HCT116 (cell line): ENCODE measurements around the gene PCDH15. TPM values are rescaled to one million over a fixed set of nuclear protein-coding genes. Genes with fewer than 3 reads are reported as not detected.

Experiments
- ATAC-seq: fragments of 200-7000 bp; cut with Tn5 transposase; 2 replicates; pipeline ENCODE4 v1.9.1; 2020; ENCODE audit warnings: mild to moderate bottlenecking, moderate library complexity
- BruUV-seq: library from RNA; stranded (reverse); fragments of 400-500 nt; replicated peaks from 2 replicates; lab custom pipeline; 2021; lab: Mats Ljungman, UMichigan
- CTCF ChIA-PET: fragments of 300-600 bp; sonication (Branson Sonifier 250); formaldehyde crosslinking; loops from one replicate; lab custom pipeline; 2021; ENCODE audit warnings: antibody characterized with exemption; lab: Charles Lee
- POLR2A ChIA-PET: fragments of 300-600, 350-600 bp; sonication (Branson Sonifier 250); formaldehyde crosslinking; loops from one replicate; lab custom pipeline; 2021; ENCODE audit warnings: antibody characterized with exemption; lab: Charles Lee
- RAD21 ChIA-PET, 2 experiments: fragments of 300-600 bp; sonication (Branson Sonifier 250); formaldehyde crosslinking; loops; one replicate each; lab custom pipeline; 2023; ENCODE audit warnings: low total read pairs in 2 of 2; ENCODE audit not compliant: uncharacterized antibody in 2 of 2, unreplicated experiment in 2 of 2, low non-redundant PET in 1 of 2; lab: Charles Lee
- DNase-seq: peaks from one replicate; pipeline ENCODE4 v3.0.0-alpha.2; 2010; ENCODE audit warnings: low read depth, low spot score
- H2AFZ ChIP-seq: fragments of 200-600 bp; shearing (Covaris generic), sonication (generic); 2 replicates; pipeline ENCODE4 v1.6.1; 2017; ENCODE audit warnings: low read depth, mixed run types, mixed read lengths, antibody characterized with exemption, low read length; ENCODE audit not compliant: poor library complexity, severe bottlenecking
- H3K27ac ChIP-seq: 2 replicates; pipeline ENCODE4 v1.5.1; 2012; ENCODE audit warnings: low read depth, low read length
- H3K27me3 ChIP-seq: fragments of 200-600 bp; sonication (generic); 2 replicates; pipeline ENCODE4 v1.6.1; 2016; ENCODE audit warnings: mixed run types, low read length, mixed read lengths; ENCODE audit not compliant: insufficient read depth
- H3K36me3 ChIP-seq, 2 experiments: fragments of 200-500 bp in 1 of 2; fragments of 200-600 bp in 1 of 2; sonication (Bioruptor generic) in 1 of 2; sonication (generic) in 1 of 2; 2 replicates each; pipeline versions ENCODE4 v1.5.1 to v1.6.1; 2014 to 2016; ENCODE audit warnings: low read length in 2 of 2, inconsistent platforms in 1 of 2, mixed read lengths in 1 of 2, mixed run types in 1 of 2; ENCODE audit not compliant: insufficient read depth in 2 of 2, control insufficient read depth in 1 of 2
- H3K4me1 ChIP-seq, 2 experiments: fragments of 200-600 bp in 1 of 2; sonication (generic) in 1 of 2; 2 replicates each; pipeline versions ENCODE4 v1.5.1 to v1.6.1; 2012 to 2017; ENCODE audit warnings: low read length in 2 of 2, inconsistent platforms in 1 of 2, mild to moderate bottlenecking in 1 of 2, mixed read lengths in 1 of 2, mixed run types in 1 of 2, moderate library complexity in 1 of 2; ENCODE audit not compliant: insufficient read depth in 2 of 2, control insufficient read depth in 1 of 2
- H3K4me2 ChIP-seq: fragments of 200-600 bp; sonication (generic); 2 replicates; pipeline ENCODE4 v1.6.1; 2017; ENCODE audit warnings: mixed run types, low read length, mixed read lengths
- H3K4me3 ChIP-seq, 2 experiments: fragments of 200-600 bp in 1 of 2; sonication (generic) in 1 of 2; replicated peaks in 1 of 2; 2 replicates each; pipeline ENCODE4 v1.5.1; 2011 to 2016; ENCODE audit warnings: low read length in 2 of 2, control low read depth in 1 of 2, low read depth in 1 of 2, mild to moderate bottlenecking in 1 of 2, mixed read lengths in 1 of 2, mixed run types in 1 of 2
- H3K79me2 ChIP-seq: fragments of 200-600 bp; sonication (generic); 2 replicates; pipeline ENCODE4 v1.6.1; 2017; ENCODE audit warnings: mild to moderate bottlenecking, mixed run types, low read length, moderate library complexity, mixed read lengths; ENCODE audit not compliant: insufficient read depth
- H3K9ac ChIP-seq: fragments of 200-600 bp; sonication (generic); 2 replicates; pipeline ENCODE4 v1.6.1; 2016; ENCODE audit warnings: low read length, mixed read lengths
- H3K9me2 ChIP-seq: fragments of 200-600 bp; sonication (generic), shearing (Covaris generic); 2 replicates; pipeline ENCODE4 v1.6.1; 2017; ENCODE audit warnings: mixed run types, mild to moderate bottlenecking, moderate library complexity; ENCODE audit not compliant: insufficient read depth
- H3K9me3 ChIP-seq, 2 experiments: fragments of 200-500 bp in 1 of 2; fragments of 200-600 bp in 1 of 2; sonication (Bioruptor generic) in 1 of 2; sonication (generic) in 1 of 2; 2 replicates each; pipeline ENCODE4 v1.6.1; 2014 to 2017; ENCODE audit warnings: low read length in 2 of 2, mixed read lengths in 2 of 2, inconsistent platforms in 1 of 2, low read depth in 1 of 2, mild to moderate bottlenecking in 1 of 2, mixed run types in 1 of 2, moderate library complexity in 1 of 2; ENCODE audit not compliant: control insufficient read depth in 1 of 2, insufficient read depth in 1 of 2
- H4K20me1 ChIP-seq: fragments of 200-600 bp; sonication (generic), shearing (Covaris generic); 2 replicates; pipeline ENCODE4 v1.6.1; 2017; ENCODE audit warnings: mixed run types, mild to moderate bottlenecking, moderate library complexity; ENCODE audit not compliant: insufficient read depth
- CBX3 ChIP-seq: IDR thresholded peaks from 2 replicates; pipeline ENCODE4 v1.6.1; 2012; ENCODE audit warnings: low read depth
- CEBPB ChIP-seq: IDR thresholded peaks from 2 replicates; pipeline ENCODE4 v1.6.1; 2012; ENCODE audit warnings: low read depth
- EZH2 ChIP-seq: fragments of 200-600 bp; sonication (generic); IDR thresholded peaks from 2 replicates; pipeline ENCODE4 v1.6.1; 2017; ENCODE audit warnings: antibody characterized with exemption, mixed run types
- EZH2phosphoT487 ChIP-seq: fragments of 200-600 bp; IDR thresholded peaks from 2 replicates; pipeline ENCODE4 v1.6.1; 2018; ENCODE audit warnings: antibody characterized with exemption, borderline replicate concordance
- FOSL1 ChIP-seq: IDR thresholded peaks from 2 replicates; pipeline ENCODE4 v1.6.1; 2012; ENCODE audit warnings: low read depth
- POLR2A ChIP-seq: IDR thresholded peaks from 2 replicates; pipeline ENCODE4 v1.7.0; 2011; ENCODE audit warnings: borderline replicate concordance; ENCODE audit not compliant: insufficient read depth, insufficient read length; ENCODE audit errors: extremely low read depth
- POLR2AphosphoS5 ChIP-seq: IDR thresholded peaks from 2 replicates; pipeline ENCODE4 v1.6.1; 2011; ENCODE audit warnings: mild to moderate bottlenecking, low read depth, low read length, moderate library complexity
- SIN3A ChIP-seq: IDR thresholded peaks from 2 replicates; pipeline ENCODE4 v1.6.1; 2012; ENCODE audit warnings: low read depth
- SRF ChIP-seq: IDR thresholded peaks from 2 replicates; pipeline ENCODE4 v1.6.1; 2012; ENCODE audit warnings: low read depth
- TCF7L2 ChIP-seq: IDR thresholded peaks from 2 replicates; pipeline ENCODE4 v1.7.0; 2011; ENCODE audit warnings: borderline replicate concordance, inconsistent platforms; ENCODE audit not compliant: insufficient read depth, insufficient read length; ENCODE audit errors: extremely low read depth
- ZBTB33 ChIP-seq: IDR thresholded peaks from 2 replicates; pipeline ENCODE4 v1.6.1; 2011; ENCODE audit warnings: mild to moderate bottlenecking, low read length, moderate library complexity; ENCODE audit not compliant: insufficient replicate concordance; ENCODE audit errors: extremely low read depth
- ZNF274 ChIP-seq: fragments of 200-500 bp; sonication (Bioruptor generic); IDR thresholded peaks from 2 replicates; pipeline ENCODE4 v1.6.1; 2014; ENCODE audit warnings: mild to moderate bottlenecking, low read depth, low read length, inconsistent platforms
- intact Hi-C: fragments of 100-400 bp; cut with micrococcal nuclease; formaldehyde crosslinking; loops from 2 replicates; pipeline ENCODE4 v1.10.0; 2022
- total RNA-seq: library from RNA; stranded (reverse); gene quantifications from one replicate; pipeline ENCODE4 v1.2.1, GENCODE V29; 2021; ENCODE audit not compliant: unreplicated experiment

PCDH15 gene
- total RNA-seq, 1 experiment from 2014 or later = not detected

- Histone ChIP-seq H3K27ac (no peak overlapping the region), H3K4me2 (no peak overlapping the region), H3K79me2 (no peaks in the 10 kb centered on the region), H2AFZ (no peak overlapping the region), H3K9ac (no peak overlapping the region), H3K9me2 (no peaks in the 10 kb centered on the region), H4K20me1 (no peaks in the 10 kb centered on the region), H3K4me1 (no peaks in the 10 kb centered on the region), H3K27me3 (no peaks in the 10 kb centered on the region), H3K36me3 (no peaks in the 10 kb centered on the region), H3K9me3 (peaks cover 10 to 22% of the 10 kb centered on the region in 2 experiments; a peak in 3 of 4 replicates), H3K4me3 (no peak overlapping the region)
- DNase-seq (no peak), ATAC-seq (no peak)
- no TSS peak for BruUV-seq
- ChIA-PET CTCF (no interaction called here), POLR2A (no interaction called here), RAD21 (no interaction called here)
- TF ChIP-seq POLR2AphosphoS5 (no peak), CEBPB (no peak), CBX3 (no peak), FOSL1 (no peak), SRF (no peak), POLR2A (no peak), TCF7L2 (no peak), SIN3A (no peak), ZNF274 (no peak), EZH2 (no peak), EZH2phosphoT487 (no peak), ZBTB33 (no peak)
- intact Hi-C loops = no loop called here
Observed at GRCh38 chr10:54002077-54002476, 799.0 kb downstream of the PCDH15 start.
